H9 (cell line): ENCODE data around the gene HNF4A. TPM values are rescaled to one million over a fixed set of nuclear protein-coding genes. Genes with fewer than 3 reads are reported as not detected.

Experiments
- DNase-seq: peaks from one replicate; pipeline ENCODE4 v3.0.0-alpha.2; 2017
- H2AFZ ChIP-seq: one replicate; pipeline ENCODE4 v1.6.1; 2013; ENCODE audit warnings: mild to moderate bottlenecking, low read length, control low read depth, moderate library complexity
- H2AK5ac ChIP-seq: 2 replicates; pipeline ENCODE4 v1.6.1; 2013; ENCODE audit warnings: low read length, control low read depth, mixed read lengths; ENCODE audit not compliant: insufficient read length
- H2BK120ac ChIP-seq: one replicate; pipeline ENCODE4 v1.6.1; 2013; ENCODE audit warnings: low read depth, mild to moderate bottlenecking, low read length, control low read depth, inconsistent platforms; ENCODE audit not compliant: poor library complexity, severe bottlenecking
- H2BK12ac ChIP-seq: 2 replicates; pipeline ENCODE4 v1.6.1; 2013; ENCODE audit warnings: low read length, control low read depth, mixed read lengths, low read depth; ENCODE audit not compliant: insufficient read length
- H2BK15ac ChIP-seq: 2 replicates; pipeline ENCODE4 v1.6.1; 2013; ENCODE audit warnings: low read depth, low read length, control low read depth
- H2BK20ac ChIP-seq: one replicate; pipeline ENCODE4 v1.6.1; 2013; ENCODE audit warnings: low read depth, mild to moderate bottlenecking, low read length, control low read depth, inconsistent platforms; ENCODE audit not compliant: poor library complexity, severe bottlenecking
- H2BK5ac ChIP-seq: 2 replicates; pipeline ENCODE4 v1.6.1; 2013; ENCODE audit warnings: low read length, control low read depth, mixed read lengths; ENCODE audit not compliant: insufficient read length
- H3K14ac ChIP-seq: 2 replicates; pipeline ENCODE4 v1.6.1; 2013; ENCODE audit warnings: low read length, control low read depth; ENCODE audit not compliant: insufficient read depth
- H3K18ac ChIP-seq: 2 replicates; pipeline ENCODE4 v1.6.1; 2013; ENCODE audit warnings: low read depth, mild to moderate bottlenecking, mixed read lengths, low read length, control low read depth; ENCODE audit not compliant: insufficient read length
- H3K23ac ChIP-seq: 2 replicates; pipeline ENCODE4 v1.6.1; 2013; ENCODE audit warnings: low read length, control low read depth, mixed read lengths, low read depth; ENCODE audit not compliant: insufficient read length
- H3K23me2 ChIP-seq: 2 replicates; pipeline ENCODE4 v1.6.1; 2013; ENCODE audit warnings: low read depth, mild to moderate bottlenecking, mixed read lengths, low read length, control low read depth; ENCODE audit not compliant: insufficient read length, poor library complexity, severe bottlenecking
- H3K27ac ChIP-seq: 2 replicates; pipeline ENCODE4 v1.5.1; 2013; ENCODE audit warnings: low read length, control low read depth, mixed read lengths, low read depth; ENCODE audit not compliant: insufficient read length
- H3K27me3 ChIP-seq: 2 replicates; pipeline ENCODE4 v1.6.1; 2013; ENCODE audit warnings: low read length, control low read depth, inconsistent platforms; ENCODE audit not compliant: insufficient read depth
- H3K4ac ChIP-seq: 2 replicates; pipeline ENCODE4 v1.6.1; 2013; ENCODE audit warnings: low read depth, mild to moderate bottlenecking, control low read depth, inconsistent platforms, low read length, moderate library complexity
- H3K4me1 ChIP-seq: 2 replicates; pipeline ENCODE4 v1.6.1; 2013; ENCODE audit warnings: low read length, control low read depth, inconsistent platforms; ENCODE audit not compliant: insufficient read depth
- H3K4me2 ChIP-seq: 2 replicates; pipeline ENCODE4 v1.6.1; 2013; ENCODE audit warnings: low read length, control low read depth, mixed read lengths; ENCODE audit not compliant: insufficient read length, insufficient read depth
- H3K56ac ChIP-seq: 2 replicates; pipeline ENCODE4 v1.6.1; 2013; ENCODE audit warnings: low read depth, mild to moderate bottlenecking, mixed read lengths, low read length, control low read depth; ENCODE audit not compliant: insufficient read length
- H3K79me1 ChIP-seq: 2 replicates; pipeline ENCODE4 v1.6.1; 2013; ENCODE audit warnings: low read depth, mild to moderate bottlenecking, moderate library complexity, low read length, control low read depth, inconsistent platforms; ENCODE audit not compliant: insufficient read depth, poor library complexity, severe bottlenecking
- H3K79me2 ChIP-seq: 2 replicates; pipeline ENCODE4 v1.6.1; 2013; ENCODE audit warnings: low read length, control low read depth, inconsistent platforms; ENCODE audit not compliant: insufficient read depth
- H3K9ac ChIP-seq: 2 replicates; pipeline ENCODE4 v1.6.1; 2013; ENCODE audit warnings: low read length, control low read depth, mixed read lengths; ENCODE audit not compliant: insufficient read length; ENCODE audit errors: extremely low read depth
- H3K9me3 ChIP-seq: one replicate; pipeline ENCODE4 v1.6.1; 2013; ENCODE audit warnings: low read depth, low read length, inconsistent platforms; ENCODE audit not compliant: control insufficient read depth
- H3T11ph ChIP-seq: one replicate; pipeline ENCODE4 v1.6.1; 2013; ENCODE audit warnings: mild to moderate bottlenecking, low read length, control low read depth, inconsistent platforms
- H4K20me1 ChIP-seq: one replicate; pipeline ENCODE4 v1.6.1; 2013; ENCODE audit not compliant: control insufficient read depth, insufficient read length, insufficient read depth
- H4K5ac ChIP-seq: 2 replicates; pipeline ENCODE4 v1.6.1; 2013; ENCODE audit warnings: low read depth, mild to moderate bottlenecking, mixed read lengths, low read length, control low read depth; ENCODE audit not compliant: insufficient read length
- H4K8ac ChIP-seq: replicated peaks from 2 replicates; pipeline ENCODE4 v1.6.1; 2013; ENCODE audit warnings: low read length, control low read depth, mixed read lengths, low read depth; ENCODE audit not compliant: insufficient read length
- H4K91ac ChIP-seq: 2 replicates; pipeline ENCODE4 v1.6.1; 2013; ENCODE audit warnings: low read depth, mild to moderate bottlenecking, moderate library complexity, mixed read lengths, low read length, control low read depth; ENCODE audit not compliant: insufficient read length
- H3K27ac Mint-ChIP-seq, 3 experiments: 2 replicates in 2 of 3; 3 replicates in 1 of 3; pipeline ENCODE4 v1.8.0; 2020 to 2021; ENCODE audit warnings: mixed read lengths in 3 of 3, mild to moderate bottlenecking in 1 of 3, moderate library complexity in 1 of 3
- H3K27me3 Mint-ChIP-seq: 2 replicates; pipeline ENCODE4 v1.8.0; 2021; ENCODE audit warnings: low read depth, mild to moderate bottlenecking, moderate library complexity, mixed read lengths
- H3K36me3 Mint-ChIP-seq, 3 experiments: 2 replicates in 2 of 3; 3 replicates in 1 of 3; pipeline ENCODE4 v1.8.0; 2020 to 2021; ENCODE audit warnings: low read depth in 3 of 3, mixed read lengths in 3 of 3; ENCODE audit not compliant: insufficient read depth in 1 of 3
- H3K4me1 Mint-ChIP-seq, 2 experiments: 2 replicates each; pipeline ENCODE4 v1.8.0; 2020; ENCODE audit warnings: mixed read lengths in 2 of 2
- H3K4me3 Mint-ChIP-seq, 2 experiments: 2 replicates in 1 of 2; 3 replicates in 1 of 2; pipeline ENCODE4 v1.8.0; 2020 to 2021; ENCODE audit warnings: mild to moderate bottlenecking in 2 of 2, mixed read lengths in 2 of 2, moderate library complexity in 1 of 2
- H3K9me3 Mint-ChIP-seq, 2 experiments: 2 replicates in 1 of 2; 3 replicates in 1 of 2; pipeline ENCODE4 v1.8.0; 2020; ENCODE audit warnings: mild to moderate bottlenecking in 2 of 2, mixed read lengths in 2 of 2, moderate library complexity in 1 of 2
- CTCF ChIP-seq: fragments of 200-600 bp; sonication (generic); conservative IDR thresholded peaks from 3 replicates; pipeline ENCODE4 v1.8.0; 2021; ENCODE audit warnings: antibody characterized with exemption, mild to moderate bottlenecking
- WGBS: extraction: QIAGEN DNeasy Blood & Tissue Kit; methylation state at CpG from one replicate; pipeline ENCODE4 v1.1.7; 2013; ENCODE audit warnings: missing lambda C conversion rate, low lambda C conversion rate, mixed read lengths; ENCODE audit not compliant: insufficient read length; ENCODE audit errors: extremely low coverage; 5-methylcytosine and 5-hydroxymethylcytosine counted together
- total RNA-seq: library from RNA; stranded (reverse); gene quantifications from 2 replicates; pipeline ENCODE4 v1.2.1, GENCODE V29; 2021

The HNF4A gene
- total RNA-seq, 1 experiment from 2014 or later: not detected

- no peak overlapping the region for H2AFZ ChIP-seq
- Mint-ChIP-seq H3K4me1 (peaks cover 0 to 3% of the 10 kb centered on the region in 2 experiments; a peak in 2 of 4 replicates), H3K27ac (no peak overlapping the region; a peak in 1 of 7 replicates), H3K27me3 (peaks cover 7% of the 10 kb centered on the region), H3K9me3 (no peaks in the 10 kb centered on the region), H3K36me3 (no peaks in the 10 kb centered on the region), H3K4me3 (no peak overlapping the region)
- no peak overlapping the region for H2BK120ac ChIP-seq
- H3K4ac ChIP-seq: no peak overlapping the region
- no peak for DNase-seq
- H4K5ac ChIP-seq: no peak overlapping the region
- no peaks in the 10 kb centered on the region for H4K20me1 ChIP-seq
- no peaks in the 10 kb centered on the region for H3K79me1 ChIP-seq
- no peaks in the 10 kb centered on the region for H3K9me3 ChIP-seq
- TF ChIP-seq CTCF: no peak
- H3K4me2 ChIP-seq: no peak overlapping the region
- H2AK5ac ChIP-seq: no peak overlapping the region
- no peak overlapping the region for H3K14ac ChIP-seq
- no peak overlapping the region for H2BK20ac ChIP-seq
- H3K23ac ChIP-seq: no peak overlapping the region
- no peak overlapping the region for H3K9ac ChIP-seq
- no peak overlapping the region for H3K27ac ChIP-seq
- no peak overlapping the region for H2BK12ac ChIP-seq
- no peak overlapping the region for H3K18ac ChIP-seq
- no peak overlapping the region for H4K8ac ChIP-seq
- no peaks in the 10 kb centered on the region for H3K79me2 ChIP-seq
- H3K27me3 ChIP-seq: no peaks in the 10 kb centered on the region
- H2BK15ac ChIP-seq: no peak overlapping the region
- H4K91ac ChIP-seq: no peak overlapping the region
- no peak overlapping the region for H2BK5ac ChIP-seq
- H3T11ph ChIP-seq: no peak overlapping the region
- no peaks in the 10 kb centered on the region for H3K23me2 ChIP-seq
- no peaks in the 10 kb centered on the region for H3K4me1 ChIP-seq
- no peak overlapping the region for H3K56ac ChIP-seq
- WGBS: no CpG with 5 or more reads among the region's 6 CpGs
These were observed 90.5 kb downstream of the HNF4A start for GRCh38 chr20:44445742-44446710.
